GM19239 (cell line): ENCODE data around the gene CD7.
A peak's percentile ranks its signal among the peaks of the same experiment; 100 is the strongest.

Experiments used
- DNase-seq: peaks from one replicate; pipeline ENCODE4 v3.0.0; 2011; ENCODE audit warnings: low spot score; ENCODE audit not compliant: insufficient read length
- FAIRE-seq: peaks from 2 replicates; lab custom pipeline; 2011; peaks lifted over from hg19 to GRCh38; lab: Jason Lieb, UNC

The CD7 gene

GRCh38 chr17:82283208-82283749 lies 34.1 kb downstream of the CD7 start:
- no peak for DNase-seq
- FAIRE-seq, result no peak

- FAIRE-seq (no peak), DNase-seq (no peak)
Observed at GRCh38 chr17:82282239-82283207, 34.9 kb downstream of the CD7 start.

- no peak for FAIRE-seq
- DNase-seq, result no peak
Observed at GRCh38 chr17:82281502-82282238, 35.7 kb downstream of the CD7 start.

- FAIRE-seq (no peak), DNase-seq (no peak)
Observed at GRCh38 chr17:82281076-82281475, 36.3 kb downstream of the CD7 start.

GRCh38 chr17:82280537-82280936 lies 36.9 kb downstream of the CD7 start:
- DNase-seq (no peak), FAIRE-seq (no peak)

GRCh38 chr17:82278786-82279391 lies 38.5 kb downstream of the CD7 start:
- no peak for DNase-seq
- FAIRE-seq, result no peak

GRCh38 chr17:82278308-82278707 lies 39.1 kb downstream of the CD7 start:
- FAIRE-seq, result no peak
- no peak for DNase-seq

- no peak for FAIRE-seq
Observed at GRCh38 chr17:82277851-82278250, 39.6 kb downstream of the CD7 start.

GRCh38 chr17:82276938-82277337 lies 40.5 kb downstream of the CD7 start:
- FAIRE-seq, result no peak
- DNase-seq, result no peak

More at GRCh38 chr17:82277851-82278250, 39.6 kb downstream of the CD7 start:
- no peak for DNase-seq

GRCh38 chr17:82275326-82275725 lies 42.1 kb downstream of the CD7 start:
- FAIRE-seq (no peak), DNase-seq (no peak)

- FAIRE-seq (no peak), DNase-seq (no peak)
Observed at GRCh38 chr17:82274134-82275020, 43.0 kb downstream of the CD7 start.

GRCh38 chr17:82273327-82274133 lies 43.9 kb downstream of the CD7 start, which contains the start of gene CSNK1D:
Gene CSNK1D (minus strand): TSS chr17:82273700. CDS start chr17:82273381, 319 bp downstream.
- DNase-seq, result peak; percentile 97
- peak; percentile 84 for FAIRE-seq

- DNase-seq, result peak; percentile 54
Observed at GRCh38 chr17:82272495-82273326, 44.7 kb downstream of the CD7 start.

GRCh38 chr17:82271401-82271800 lies 46.0 kb downstream of the CD7 start:
- no peak for FAIRE-seq
- no peak for DNase-seq

More at GRCh38 chr17:82272495-82273326, 44.7 kb downstream of the CD7 start:
- no peak for FAIRE-seq

- FAIRE-seq (no peak), DNase-seq (no peak)
Observed at GRCh38 chr17:82270651-82271050, 46.8 kb downstream of the CD7 start.

- DNase-seq (no peak), FAIRE-seq (no peak)
Observed at GRCh38 chr17:82269882-82270500, 47.4 kb downstream of the CD7 start.

- DNase-seq (no peak), FAIRE-seq (no peak)
Observed at GRCh38 chr17:82269138-82269881, 48.1 kb downstream of the CD7 start.
